Tibial nerve (tissue), 4 donors: ENCODE data around the gene ST3GAL3. TPM values are rescaled to one million over a fixed set of nuclear protein-coding genes. Genes with fewer than 3 reads are reported as not detected.

Source experiments
- DNase-seq, 2 donors: peaks; one replicate each; pipeline ENCODE4 v3.0.0-alpha.2; 2019; ENCODE audit warnings: low spot score in 2 of 2
- H3K27ac ChIP-seq, 4 donors: fragments of 200-600 bp; sonication (generic) in 3 of 4; one replicate each; pipeline ENCODE4 v1.5.1; 2017 to 2019; ENCODE audit warnings: mild to moderate bottlenecking in 1 of 4
- H3K27me3 ChIP-seq, 2 donors: fragments of 200-600 bp; sonication (generic) in 1 of 2; one replicate each; pipeline versions ENCODE4 v1.5.1 to v1.6.0; 2017 to 2019
- H3K36me3 ChIP-seq, 3 donors: fragments of 200-600 bp; sonication (generic); one replicate each; pipeline ENCODE4 v1.5.1; 2018 to 2019
- H3K4me1 ChIP-seq, 4 donors: fragments of 200-600 bp; sonication (generic) in 3 of 4; one replicate each; pipeline ENCODE4 v1.5.1; 2017 to 2019
- H3K4me3 ChIP-seq, 4 donors: fragments of 200-600 bp; sonication (generic) in 3 of 4; one replicate each; pipeline ENCODE4 v1.5.1; 2017 to 2019; ENCODE audit warnings: mild to moderate bottlenecking in 1 of 4, moderate library complexity in 1 of 4
- H3K9me3 ChIP-seq, 4 donors: fragments of 200-600 bp; sonication (generic) in 3 of 4; one replicate each; pipeline ENCODE4 v1.5.1; 2017 to 2019
- CTCF ChIP-seq, 5 experiments: fragments of 200-600 bp in 3 of 5; fragments of 450-650 bp in 2 of 5; sonication (generic) in 3 of 5; IDR thresholded peaks; one replicate each; pipeline ENCODE4 v1.5.1; 2016 to 2019; ENCODE audit warnings: antibody characterized with exemption in 5 of 5, mild to moderate bottlenecking in 3 of 5, moderate library complexity in 2 of 5
- EP300 ChIP-seq, 2 donors: sonication (generic); formaldehyde crosslinking; IDR thresholded peaks; one replicate each; pipeline ENCODE4 v1.6.1; 2017; ENCODE audit warnings: antibody characterized with exemption in 2 of 2, mild to moderate bottlenecking in 1 of 2
- POLR2A ChIP-seq, 2 donors: fragments of 450-650 bp; IDR thresholded peaks; one replicate each; pipeline ENCODE4 v1.6.1; 2017; ENCODE audit warnings: antibody characterized with exemption in 2 of 2, mild to moderate bottlenecking in 2 of 2, moderate library complexity in 2 of 2
- WGBS, 2 donors: methylation state at CpG; one replicate each; pipeline ENCODE4 v1.1.5; 2018; 5-methylcytosine and 5-hydroxymethylcytosine counted together
- total RNA-seq, 4 donors: library from RNA; depleted of rRNA; stranded (reverse); fragments of >200 nt; gene quantifications; one replicate each; pipeline ENCODE4 v1.1.0, GENCODE V29; 2016

The ST3GAL3 gene
- total RNA-seq, 4 donors from 2014 or later: 20.7 to 27.0 (median 24.1) TPM

DNA sequence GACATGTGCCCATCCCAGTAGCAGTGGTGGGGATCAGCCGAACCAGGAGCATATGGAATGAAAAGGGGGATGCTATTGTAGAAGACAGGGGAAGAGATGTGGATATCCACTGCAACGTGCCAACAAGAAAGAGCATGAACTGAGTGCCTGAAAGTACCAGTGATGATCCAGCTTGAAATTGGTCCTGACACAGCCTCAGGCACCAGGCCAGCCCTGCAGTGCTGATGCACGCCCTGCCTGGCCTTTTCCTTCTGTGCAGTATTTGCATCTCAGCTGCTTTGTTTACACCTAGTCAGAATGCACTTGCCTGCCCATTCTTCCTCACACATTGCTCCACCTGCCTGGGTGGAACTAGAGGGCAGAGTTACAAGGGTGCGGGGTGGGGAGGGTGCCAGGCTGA lies 176.0 kb downstream of the ST3GAL3 start:
- Histone ChIP-seq H3K4me3 (no peak overlapping the region), H3K9me3 (no peaks in the 10 kb centered on the region), H3K4me1 (no peaks in the 10 kb centered on the region), H3K27me3 (no peaks in the 10 kb centered on the region), H3K36me3 (peaks cover 0 to 13% (median 0%) of the 10 kb centered on the region in 3 donors), H3K27ac (no peak overlapping the region)
- no peak for DNase-seq
- TF ChIP-seq EP300 (IDR thresholded peaks at IDR 0.05): no peak
- WGBS, 2 donors: 77 to 85% methylated on average over 4 of the region's 4 CpGs

GRCh38 chr1:43885279-43885801 lies 178.0 kb downstream of the ST3GAL3 start:
- Histone ChIP-seq H3K4me3 (no peak overlapping the region), H3K4me1 (no peaks in the 10 kb centered on the region), H3K27me3 (no peaks in the 10 kb centered on the region), H3K27ac (no peak overlapping the region), H3K36me3 (peaks cover 0 to 13% (median 0%) of the 10 kb centered on the region in 3 donors), H3K9me3 (no peaks in the 10 kb centered on the region)
- TF ChIP-seq CTCF (IDR thresholded peaks at IDR 0.05) (no peak), POLR2A (IDR thresholded peaks at IDR 0.05) (no peak), EP300 (IDR thresholded peaks at IDR 0.05) (no peak)
- WGBS, 2 donors: 66 to 83% methylated on average over 12 of the region's 12 CpGs
- no peak for DNase-seq

- H3K4me1 ChIP-seq: peaks cover 0 to 1% (median 0%) of the 10 kb centered on the region in 4 donors
- no peak for TF ChIP-seq POLR2A (IDR thresholded peaks at IDR 0.05)
- H3K36me3 ChIP-seq: peaks cover 0 to 6% (median 0%) of the 10 kb centered on the region in 3 donors
- H3K9me3 ChIP-seq: no peaks in the 10 kb centered on the region
- no peak for DNase-seq
- H3K27me3 ChIP-seq: no peaks in the 10 kb centered on the region
- no peak overlapping the region for H3K4me3 ChIP-seq
- H3K27ac ChIP-seq: no peak overlapping the region
Measured at GRCh38 chr1:43887748-43888147, 180.4 kb downstream of the ST3GAL3 start.

- peaks cover 0 to 7% (median 0%) of the 10 kb centered on the region in 4 donors for H3K4me1 ChIP-seq
- no peak overlapping the region for H3K4me3 ChIP-seq
- H3K36me3 ChIP-seq: peaks cover 0 to 20% (median 0%) of the 10 kb centered on the region in 3 donors
- WGBS, 2 donors: 93 to 94% methylated on average over 5 of the region's 5 CpGs
- H3K27me3 ChIP-seq: no peaks in the 10 kb centered on the region
- no peaks in the 10 kb centered on the region for H3K9me3 ChIP-seq
- no peak for TF ChIP-seq EP300 (IDR thresholded peaks at IDR 0.05)
- no peak for TF ChIP-seq CTCF (IDR thresholded peaks at IDR 0.05)
- TF ChIP-seq POLR2A (IDR thresholded peaks at IDR 0.05): no peak
- DNase-seq: no peak
- no peak overlapping the region for H3K27ac ChIP-seq
Measured at GRCh38 chr1:43890815-43891214, 183.5 kb downstream of the ST3GAL3 start.

- Histone ChIP-seq H3K36me3 (peaks cover 0 to 35% (median 0%) of the 10 kb centered on the region in 3 donors), H3K4me1 (peaks cover 0 to 7% (median 0%) of the 10 kb centered on the region in 4 donors), H3K27me3 (no peaks in the 10 kb centered on the region), H3K9me3 (no peaks in the 10 kb centered on the region), H3K27ac (no peak overlapping the region), H3K4me3 (no peak overlapping the region)
- TF ChIP-seq EP300 (IDR thresholded peaks at IDR 0.05) (no peak), POLR2A (IDR thresholded peaks at IDR 0.05) (no peak), CTCF (IDR thresholded peaks at IDR 0.05) (no peak)
- DNase-seq: no peak
- WGBS, 2 donors: 44 to 50% methylated on average over 1 of the region's 1 CpG
Measured at GRCh38 chr1:43893006-43893405, 185.7 kb downstream of the ST3GAL3 start.

DNA sequence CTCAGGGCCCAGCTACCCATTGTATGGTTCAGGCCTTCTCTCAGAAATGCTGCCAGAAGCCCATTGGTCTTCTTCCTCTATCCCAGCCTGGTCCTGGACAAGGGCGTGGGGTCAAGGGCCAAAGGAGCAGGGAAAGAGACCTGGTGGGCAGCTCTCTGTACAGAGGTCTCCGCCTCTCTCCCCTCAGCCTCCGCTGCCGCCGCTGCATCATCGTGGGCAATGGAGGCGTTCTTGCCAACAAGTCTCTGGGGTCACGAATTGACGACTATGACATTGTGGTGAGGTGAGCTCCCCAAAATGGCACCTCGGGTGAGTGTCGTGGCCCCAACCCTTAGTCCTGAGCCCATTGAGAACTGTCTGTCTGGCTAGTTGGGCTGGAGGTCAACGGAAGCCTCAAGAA lies 191.6 kb downstream of the ST3GAL3 start:
- TF ChIP-seq POLR2A (IDR thresholded peaks at IDR 0.05): no peak
- TF ChIP-seq EP300 (IDR thresholded peaks at IDR 0.05): no peak
- TF ChIP-seq CTCF (IDR thresholded peaks at IDR 0.05): no peak
- Histone ChIP-seq H3K36me3 (peaks cover 0 to 83% (median 0%) of the 10 kb centered on the region in 3 donors), H3K9me3 (no peaks in the 10 kb centered on the region), H3K27ac (no peak overlapping the region), H3K4me3 (no peak overlapping the region), H3K27me3 (no peaks in the 10 kb centered on the region), H3K4me1 (peaks cover 0 to 5% (median 0%) of the 10 kb centered on the region in 4 donors)
- WGBS, 2 donors: 95 to 99% methylated on average over 12 of the region's 12 CpGs
- DNase-seq: no peak
